COR-L47 (cell line): Measurements from ENCODE around the gene ARID1B.

ENCODE experiments used
- DNase-seq: peaks from one replicate; lab custom pipeline; 2025; lab: John Stamatoyannopoulos, UW

The ARID1B gene

DNA sequence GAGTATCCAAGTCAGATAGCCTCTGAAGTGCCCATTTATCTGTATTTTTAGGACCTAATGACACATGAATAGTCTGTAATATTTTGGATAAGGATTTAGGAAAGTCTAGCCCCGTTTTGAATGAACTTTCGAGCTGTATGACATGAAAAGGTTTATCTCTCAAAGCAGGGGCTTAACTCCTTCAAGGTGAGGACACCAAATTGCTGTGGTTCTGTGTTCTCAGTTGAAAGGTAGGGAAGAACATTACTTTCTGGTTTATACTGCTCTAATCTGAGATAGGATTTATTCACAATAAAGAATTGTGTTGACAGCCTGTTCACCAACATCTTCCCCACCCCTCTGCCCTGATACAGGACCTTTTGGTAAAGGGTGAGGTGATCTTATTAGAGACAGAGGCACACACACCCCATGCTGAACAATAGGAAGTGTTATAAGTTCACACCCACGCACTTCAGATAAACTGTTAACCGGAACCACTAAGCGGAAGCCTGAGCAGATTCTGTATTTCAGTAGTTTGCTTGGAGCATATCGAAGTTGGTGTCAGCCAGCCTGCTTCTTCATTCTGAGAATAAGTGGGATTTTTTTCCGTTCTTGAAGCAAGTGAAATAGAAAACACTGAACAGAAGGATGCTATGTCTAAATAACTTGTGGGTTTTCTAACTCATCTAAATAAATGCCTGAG lies 322.9 kb downstream of the ARID1B start:
- no peak for DNase-seq

DNA sequence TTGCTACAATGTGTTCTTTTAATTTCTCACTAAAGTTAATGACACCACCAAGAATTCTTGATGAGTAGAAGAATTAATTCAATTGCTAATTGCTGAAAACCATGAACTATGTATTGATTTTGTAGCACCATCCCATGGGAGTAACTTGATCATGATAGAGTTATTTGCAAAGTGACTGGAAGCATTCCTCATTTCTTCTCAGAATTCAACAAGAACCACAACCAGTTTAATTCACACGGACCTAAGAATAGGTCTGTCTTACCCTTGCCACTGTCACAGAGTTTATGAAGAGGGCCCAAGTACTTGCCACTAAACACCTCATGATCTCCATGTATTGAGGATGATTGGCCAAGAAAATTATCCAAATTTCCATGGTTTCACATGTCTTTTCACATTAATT lies 324.0 kb downstream of the ARID1B start:
- DNase-seq: no peak

DNA sequence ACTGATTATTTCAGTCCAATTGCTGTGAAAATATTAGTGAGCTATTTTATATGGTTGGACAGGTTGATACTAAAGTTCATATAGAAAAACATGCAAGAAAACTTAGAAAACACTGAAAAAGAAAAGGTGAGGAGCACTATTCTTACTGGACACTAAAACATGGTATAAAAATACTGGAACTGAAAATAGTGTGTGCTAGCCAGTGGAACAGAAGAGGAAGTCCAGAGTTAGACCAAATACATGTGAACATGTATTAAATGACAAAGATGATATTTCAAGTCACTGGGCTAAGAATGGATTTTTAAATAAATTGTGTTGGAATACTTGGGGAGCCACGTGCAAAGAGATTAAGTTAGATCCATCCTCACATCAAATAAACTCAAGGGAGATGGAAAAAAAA lies 327.6 kb downstream of the ARID1B start:
- DNase-seq: no peak

DNA sequence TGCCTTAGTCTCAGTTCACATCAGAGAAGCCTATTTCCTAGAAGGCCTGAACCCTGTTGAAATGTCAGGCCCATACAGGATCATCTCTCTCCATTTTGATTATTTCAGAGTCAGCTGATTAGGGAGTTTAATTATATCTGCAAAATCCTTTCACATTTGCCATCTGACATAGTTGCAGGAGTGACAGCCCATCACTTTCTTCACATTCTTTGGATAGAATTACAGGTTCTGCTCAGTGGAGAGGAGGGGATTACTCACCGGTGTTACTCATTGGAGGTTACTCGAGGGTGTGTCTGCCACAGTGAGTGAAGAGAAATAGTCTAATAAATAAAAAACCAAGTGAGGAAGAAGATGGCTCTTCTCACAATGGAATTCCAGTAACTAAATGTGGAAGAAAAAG lies 329.3 kb downstream of the ARID1B start:
- no peak for DNase-seq

DNA sequence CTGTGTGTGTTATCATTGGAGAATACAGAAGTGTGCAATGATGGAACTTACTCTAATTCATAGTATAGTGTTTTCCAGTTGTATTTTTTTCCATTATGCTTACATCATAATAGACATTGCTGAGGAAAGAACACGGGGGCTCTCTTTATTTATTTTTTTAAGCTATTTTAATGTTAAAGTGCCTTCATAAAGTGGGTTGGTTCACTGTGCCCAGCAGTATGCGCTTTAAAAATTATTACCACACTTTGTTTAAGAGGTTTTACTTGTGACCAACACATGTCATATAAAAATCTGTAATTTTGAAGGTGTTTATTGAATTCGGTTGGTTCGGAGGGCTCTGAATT lies 330.4 kb downstream of the ARID1B start:
- no peak for DNase-seq

DNA sequence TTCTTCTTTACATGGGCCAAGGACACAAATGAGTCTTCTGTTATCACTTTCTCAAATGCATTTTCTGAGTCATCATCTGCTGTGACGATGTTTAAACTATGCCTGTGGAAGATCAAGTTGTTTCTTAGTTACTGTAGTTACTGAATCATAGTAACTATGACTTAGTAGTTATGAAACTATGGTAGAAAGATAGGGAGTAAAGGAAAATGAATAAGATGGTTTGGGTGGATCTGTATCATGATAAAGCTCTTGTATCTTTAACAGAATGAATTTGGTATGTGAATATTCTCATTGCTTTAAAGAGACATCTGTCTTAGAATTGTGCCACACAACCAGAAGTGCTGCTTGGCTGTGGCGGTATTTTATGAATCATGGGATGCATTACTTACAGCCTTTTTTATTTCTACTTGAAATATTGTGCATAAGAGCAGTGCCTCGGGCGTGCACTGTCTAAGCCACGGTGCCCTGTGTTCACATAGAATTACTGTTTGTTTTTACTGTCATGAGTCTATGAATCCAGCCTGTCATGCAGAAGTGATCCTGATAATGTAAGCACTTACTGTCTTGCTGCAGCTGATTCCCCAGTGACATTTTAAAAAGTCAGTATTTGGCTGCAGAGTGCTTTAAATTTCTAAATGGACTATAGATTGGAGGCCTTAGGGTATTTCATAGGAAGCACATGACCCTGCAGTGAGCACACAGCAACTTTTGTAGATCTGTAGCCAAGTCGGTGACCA lies 330.9 kb downstream of the ARID1B start:
- no peak for DNase-seq

DNA sequence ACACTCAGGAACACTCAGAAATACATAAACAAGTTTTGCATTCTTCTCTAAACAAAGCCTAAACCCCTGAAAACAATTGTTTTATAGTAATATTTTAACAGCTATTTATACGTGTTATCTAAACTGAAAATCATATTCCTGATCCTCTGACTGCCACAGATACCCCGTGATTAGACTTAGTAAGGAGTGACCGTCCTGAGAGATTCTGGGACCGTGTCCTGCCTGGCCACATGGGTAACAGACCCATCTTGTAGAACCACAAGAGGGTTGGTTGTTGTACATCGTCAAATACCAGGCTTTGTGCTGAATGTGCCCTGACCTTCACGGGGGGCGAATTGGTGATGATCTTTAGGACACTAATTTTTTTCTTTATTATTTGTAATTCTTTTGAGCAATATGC lies 331.7 kb downstream of the ARID1B start:
- DNase-seq: no peak

DNA sequence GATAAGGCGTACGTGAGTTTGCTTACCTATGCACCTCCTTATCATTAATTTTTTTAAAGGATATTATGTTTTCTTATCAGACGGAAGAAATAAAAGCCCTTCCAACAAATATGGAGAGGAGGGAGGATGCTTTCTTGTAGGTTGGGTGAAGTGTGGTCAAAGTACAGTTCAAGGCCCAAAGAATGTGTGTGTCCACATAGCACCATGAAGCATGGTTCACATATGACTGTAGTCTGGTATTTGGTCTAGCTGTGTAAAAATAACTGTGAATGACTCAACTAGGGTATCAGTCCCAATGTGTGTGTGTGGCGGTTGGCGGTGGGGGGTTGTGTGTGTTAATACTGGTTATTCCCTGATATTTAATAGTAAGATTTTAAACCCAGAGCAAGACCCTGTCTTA lies 333.4 kb downstream of the ARID1B start:
- DNase-seq: no peak

DNA sequence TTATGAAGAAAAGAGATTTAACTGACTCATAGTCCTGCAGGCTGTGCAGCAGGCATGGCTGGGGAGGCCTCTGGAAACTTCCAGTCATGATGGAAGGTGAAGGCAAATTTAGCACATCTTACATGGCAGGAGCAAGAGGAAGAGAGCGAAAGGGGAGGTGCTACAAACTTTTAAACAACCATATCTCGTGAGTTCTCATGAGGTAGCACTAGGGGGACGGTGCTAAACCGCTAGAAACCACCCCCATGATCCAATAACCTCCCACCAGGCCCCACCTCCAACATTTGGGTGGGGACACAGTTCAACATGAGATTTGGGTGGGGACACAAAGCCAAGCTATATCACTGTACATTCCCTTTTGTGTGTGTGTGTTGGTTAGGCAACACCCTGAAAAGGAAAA lies 336.2 kb downstream of the ARID1B start:
- no peak for DNase-seq

DNA sequence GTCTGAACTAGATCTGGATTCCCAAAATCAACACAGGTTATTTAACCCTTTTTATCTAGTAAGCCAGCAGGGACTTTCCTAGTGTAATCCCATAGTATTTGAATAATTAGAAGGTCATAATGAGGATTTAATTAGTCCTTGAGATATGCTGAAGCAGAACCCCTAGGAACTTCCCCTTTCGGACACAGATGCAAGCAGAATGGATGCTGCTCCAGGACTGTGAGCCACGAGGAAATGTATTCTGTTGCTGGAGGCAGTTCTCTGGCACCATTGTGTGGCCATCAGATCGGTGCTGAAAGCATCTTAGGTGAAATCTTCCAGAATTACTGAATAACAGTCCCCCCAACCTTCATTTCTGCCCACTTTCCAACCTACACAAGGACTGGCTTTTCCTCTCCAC lies 339.2 kb downstream of the ARID1B start:
- DNase-seq: no peak

DNA sequence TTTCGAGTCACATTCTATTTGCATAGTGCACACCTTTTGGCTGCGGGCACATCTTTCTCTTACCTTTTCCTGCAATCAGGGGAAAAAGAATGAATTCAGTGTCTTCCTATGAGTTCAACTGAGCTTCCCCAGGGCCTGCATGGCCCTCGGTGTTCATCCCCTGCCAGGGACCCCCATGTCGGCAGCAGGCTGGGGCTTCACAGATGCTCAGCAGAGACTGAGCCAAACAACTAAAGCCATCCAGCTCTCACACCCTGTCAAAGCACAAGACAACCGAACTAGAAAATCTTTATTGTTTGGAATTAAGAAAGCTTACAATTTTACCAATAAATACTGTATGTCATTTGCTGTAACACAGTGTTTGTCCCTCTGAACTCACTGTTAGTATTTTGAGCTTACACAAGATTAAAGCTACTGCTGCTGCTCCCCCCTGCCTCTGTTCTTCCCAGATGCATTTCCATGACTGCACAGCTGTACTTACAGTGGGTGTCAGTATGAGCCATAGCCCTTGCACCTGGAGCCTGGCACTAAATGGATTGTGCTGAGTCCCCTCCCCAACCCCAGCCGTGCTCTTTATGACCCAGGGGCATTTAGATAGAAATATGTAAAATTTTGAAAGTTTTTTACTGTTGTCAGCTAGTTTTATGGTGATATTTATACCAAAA lies 340.4 kb downstream of the ARID1B start:
- DNase-seq: no peak

DNA sequence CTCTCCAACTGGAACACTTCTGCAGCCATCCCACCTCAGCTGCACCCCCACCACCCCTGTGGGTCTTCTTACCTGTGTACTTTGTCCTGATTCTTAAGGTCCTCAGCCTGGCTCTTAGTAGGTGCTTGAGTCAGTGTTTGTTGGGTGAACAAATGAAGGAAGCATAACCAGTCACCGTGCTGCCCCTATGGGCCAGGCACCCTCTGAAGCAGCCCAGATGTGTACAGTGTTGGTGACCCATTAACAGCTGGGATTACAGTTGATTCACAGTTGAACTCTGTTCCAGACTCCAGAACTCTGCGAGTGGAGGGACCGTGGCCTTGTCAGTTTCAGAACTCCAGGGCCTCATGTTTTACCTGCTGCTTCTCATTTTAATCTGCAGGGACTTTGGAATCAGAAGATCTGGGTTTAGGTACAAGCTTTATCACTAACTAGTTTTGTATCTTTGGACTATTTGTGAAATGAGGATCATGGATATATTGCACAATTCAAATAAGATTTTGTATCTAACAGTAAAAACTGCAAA lies 342.4 kb downstream of the ARID1B start:
- DNase-seq: no peak

DNA sequence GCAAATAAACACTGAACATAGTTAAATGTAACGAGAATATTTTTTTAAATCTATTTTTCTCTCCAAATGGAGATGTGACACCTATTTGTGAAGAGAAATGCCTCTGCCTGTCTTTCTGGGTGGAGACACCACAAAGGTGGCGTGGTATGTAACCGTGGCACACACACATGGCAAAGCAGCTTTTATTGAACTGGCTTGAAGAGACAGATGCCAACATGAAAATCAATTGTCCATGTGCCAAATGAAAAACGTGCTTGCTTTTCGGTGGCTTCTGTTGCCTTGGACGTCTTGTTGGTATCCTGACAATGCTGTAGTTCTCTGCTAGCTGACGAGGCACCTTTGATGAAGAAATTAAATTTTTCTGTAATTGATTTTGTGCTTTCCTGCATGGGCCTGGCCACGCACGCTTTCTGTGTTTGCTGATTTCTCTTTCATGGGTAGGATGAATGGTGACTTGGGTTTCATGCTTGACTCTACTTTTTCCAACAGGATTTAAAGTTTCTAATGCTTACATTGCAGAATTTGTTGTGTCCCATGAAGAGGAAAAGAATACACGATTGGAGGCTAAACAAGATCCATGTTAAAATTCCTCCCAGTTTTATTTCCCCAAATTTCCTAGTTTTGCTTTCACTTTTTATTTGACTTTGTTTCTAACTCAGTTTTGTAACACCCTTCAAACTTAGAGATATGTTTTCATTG lies 343.5 kb downstream of the ARID1B start:
- DNase-seq: no peak

DNA sequence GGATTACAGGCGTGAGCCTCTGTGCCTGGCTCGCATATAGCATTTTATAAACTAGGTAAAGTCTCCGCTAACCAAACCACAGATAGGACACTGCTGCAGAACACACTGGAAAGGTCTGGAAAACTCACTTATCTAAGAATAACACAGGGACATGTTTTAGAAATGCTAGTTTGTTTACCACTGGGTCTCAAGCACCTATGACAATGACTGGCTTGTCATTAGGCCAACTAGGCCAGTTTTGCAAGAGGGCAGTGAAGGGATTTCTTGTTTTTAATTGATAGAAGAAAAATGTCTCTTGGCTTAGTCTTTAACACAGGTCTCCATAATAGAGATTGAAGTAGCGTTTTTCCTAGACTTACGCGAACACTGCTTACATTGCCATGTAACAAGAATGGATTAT lies 344.7 kb downstream of the ARID1B start:
- DNase-seq: no peak

DNA sequence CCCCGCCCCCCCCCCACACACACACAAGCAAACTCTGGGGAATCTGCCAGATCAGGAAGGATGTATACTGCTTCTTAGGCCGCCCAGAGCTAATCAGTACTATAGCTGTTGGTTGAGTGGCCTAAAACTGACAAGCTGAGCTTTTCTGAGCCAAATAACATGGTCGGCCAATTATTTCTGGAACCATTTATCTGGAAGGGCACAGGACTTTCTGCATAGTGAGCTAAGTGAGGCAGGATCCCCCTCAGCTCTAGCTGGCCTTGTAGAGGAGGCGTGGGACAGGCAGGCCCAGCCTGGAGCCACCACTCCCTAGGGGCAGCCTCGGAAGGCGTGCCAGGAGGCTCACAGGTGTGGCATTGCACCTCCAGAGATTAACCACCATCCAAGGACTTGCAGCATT lies 346.1 kb downstream of the ARID1B start:
- DNase-seq: no peak

DNA sequence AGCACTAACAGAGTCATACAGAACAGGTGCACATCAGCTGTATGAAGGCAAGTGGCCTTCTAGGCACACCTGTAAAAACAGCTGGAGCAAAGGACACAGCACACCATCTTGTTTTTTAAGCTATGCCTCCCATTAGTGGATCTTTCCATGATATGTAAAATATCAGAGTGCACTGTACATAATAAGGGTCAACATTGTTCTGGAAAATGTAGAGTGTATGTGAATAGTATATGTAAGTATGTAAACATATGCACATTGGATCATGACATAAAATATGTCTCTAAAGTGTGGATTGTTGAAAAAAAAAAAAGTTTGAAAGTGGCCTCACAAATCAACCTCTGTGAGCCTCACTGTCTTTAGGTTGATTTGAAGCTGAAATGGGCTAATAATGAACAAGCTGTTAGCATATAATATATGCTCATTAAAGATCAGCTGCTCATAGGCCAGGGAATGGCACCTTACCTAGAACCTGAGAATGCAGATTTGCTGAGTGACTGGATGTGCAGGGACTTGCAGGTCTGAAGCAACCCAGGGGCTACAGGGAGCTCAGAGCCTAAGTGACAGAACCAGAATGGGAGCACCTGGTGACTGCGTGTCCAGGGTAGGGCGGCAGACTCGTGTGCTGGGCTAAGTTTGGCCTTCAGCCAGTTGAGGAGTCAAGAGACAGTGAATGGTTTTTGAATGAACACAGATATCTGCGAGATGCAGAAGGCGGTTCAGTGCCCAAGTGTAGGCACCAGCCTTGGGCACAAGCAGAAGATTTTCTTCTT lies 347.5 kb downstream of the ARID1B start:
- no peak for DNase-seq

DNA sequence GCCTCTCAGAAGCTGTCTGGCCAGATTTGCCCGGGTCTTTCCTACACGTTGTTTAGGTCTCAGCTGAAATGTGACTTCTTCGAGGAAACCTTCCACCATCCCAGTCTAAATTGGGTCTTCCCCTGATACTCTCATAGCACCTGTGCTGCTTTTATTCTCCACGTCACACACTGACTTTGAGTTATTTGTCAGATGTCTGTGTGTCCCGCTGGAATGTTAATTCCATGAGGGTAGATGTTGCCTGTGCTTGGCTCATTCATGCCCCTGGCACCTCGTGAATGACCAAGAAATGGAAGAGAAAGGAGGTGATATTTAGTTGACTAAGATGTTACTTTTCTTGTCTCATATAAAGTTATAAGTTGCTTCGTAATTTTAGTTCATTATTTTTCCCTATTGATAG lies 348.4 kb downstream of the ARID1B start:
- no peak for DNase-seq

DNA sequence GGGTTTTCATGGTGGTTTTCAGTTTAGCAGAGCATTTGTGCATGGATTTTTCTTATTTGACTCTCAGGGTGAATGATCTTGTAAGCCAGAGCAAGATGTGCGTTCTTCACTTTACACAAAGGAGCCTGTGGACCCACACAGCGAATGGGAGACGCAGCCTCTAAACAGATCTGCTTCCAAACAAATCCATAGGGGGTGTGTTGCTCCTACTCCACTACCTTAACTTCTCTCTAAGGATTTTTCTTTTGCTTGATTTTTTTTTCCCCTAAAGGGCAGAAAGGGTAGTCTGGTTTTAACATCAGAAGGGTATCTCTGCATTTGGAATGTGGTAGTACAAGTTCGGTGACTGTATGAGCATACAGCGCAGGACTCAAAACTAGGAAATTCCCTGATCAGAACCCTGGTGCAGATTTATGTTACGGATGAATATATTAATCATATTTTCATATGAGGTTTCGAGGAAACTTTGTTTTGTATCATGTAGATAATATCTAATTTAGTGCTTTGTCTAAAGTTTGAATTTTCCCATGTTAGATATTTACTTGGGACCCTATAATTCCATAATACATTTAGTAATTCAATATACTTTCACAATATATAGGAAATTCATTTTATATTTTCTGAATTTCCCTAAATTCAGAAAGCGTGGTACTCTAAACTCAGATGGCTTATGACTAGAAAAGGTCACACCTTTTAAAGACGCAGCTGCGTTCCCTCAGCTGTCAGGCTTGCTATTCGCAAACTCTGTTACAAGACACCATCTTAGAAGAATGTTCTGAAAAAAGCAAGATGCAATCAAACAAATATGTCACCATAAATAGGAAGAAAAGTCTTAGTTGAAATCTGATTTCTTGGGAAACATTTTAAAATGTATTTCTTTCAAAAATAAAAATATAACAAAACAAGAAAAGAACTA lies 349.3 kb downstream of the ARID1B start:
- no peak for DNase-seq

DNA sequence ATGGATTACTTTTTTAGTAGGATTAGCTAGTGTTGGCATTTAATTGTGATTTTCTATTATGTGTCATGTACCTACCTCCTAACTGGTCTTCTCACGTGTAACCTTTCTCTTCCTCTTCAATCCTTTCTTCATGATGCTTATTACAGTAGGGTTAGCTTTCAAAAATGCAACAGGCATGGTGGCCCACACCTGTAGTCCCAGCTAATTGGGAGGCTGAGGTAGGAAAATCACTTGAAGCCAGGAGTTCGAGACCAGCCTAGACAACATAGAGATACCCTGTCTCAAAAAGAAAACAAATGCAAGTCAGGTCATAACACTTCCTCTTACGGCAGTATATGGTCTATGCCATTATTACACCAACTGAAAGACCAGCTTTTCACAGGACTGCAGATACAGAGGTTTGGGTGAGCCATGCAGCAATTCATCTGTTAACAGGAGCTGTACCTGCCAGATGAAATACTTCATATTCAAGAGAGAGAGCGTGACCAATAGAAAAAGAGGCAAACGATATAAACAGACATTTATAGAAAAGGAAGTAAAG lies 351.1 kb downstream of the ARID1B start:
- no peak for DNase-seq

DNA sequence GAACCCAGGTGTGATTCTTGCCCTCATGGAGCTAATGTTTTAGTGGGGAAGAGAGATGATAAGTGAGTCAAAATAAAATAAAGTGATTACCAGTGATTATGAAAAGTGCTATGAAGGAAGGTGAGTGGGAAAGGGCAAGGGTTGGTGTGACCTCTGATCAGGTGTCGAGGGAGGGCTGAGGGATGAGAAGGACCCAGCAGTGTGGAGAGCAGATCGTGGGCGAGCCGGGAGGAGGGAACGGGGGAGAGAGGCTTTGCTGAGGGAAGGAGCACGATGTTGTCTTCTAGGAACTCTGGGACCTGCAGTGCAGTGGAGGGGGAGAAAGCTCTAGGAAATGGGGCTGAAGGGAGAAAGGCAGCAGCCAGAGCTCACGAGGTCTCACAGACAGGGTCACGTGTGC lies 354.1 kb downstream of the ARID1B start:
- no peak for DNase-seq

DNA sequence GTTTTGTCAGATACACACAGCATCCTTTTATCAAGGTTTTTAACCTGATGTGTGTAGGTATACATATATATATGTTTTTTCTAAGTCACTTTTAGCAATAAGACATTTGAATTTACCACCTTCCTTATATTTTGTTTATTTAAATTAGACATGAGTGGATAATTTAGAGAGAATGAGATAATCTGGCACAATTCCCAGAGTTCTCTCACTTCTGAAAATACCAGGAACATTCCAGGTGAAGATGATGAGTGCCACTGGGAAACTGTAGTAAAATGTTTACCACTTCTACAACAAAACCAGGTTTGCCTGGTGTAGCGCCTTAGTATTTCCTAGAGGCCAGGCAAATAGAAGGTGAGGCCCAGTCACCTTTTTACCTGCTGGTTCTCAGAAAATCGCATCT lies 356.7 kb downstream of the ARID1B start:
- no peak for DNase-seq
